D341Med (cell line): Measurements from ENCODE around the gene CCDC12.
A peak's percentile ranks its signal among the peaks of the same experiment; 100 is the strongest.

Source experiments
- DNase-seq: peaks from one replicate; pipeline ENCODE4 v3.0.0; 2012; ENCODE audit warnings: low spot score

Gene CCDC12

DNA sequence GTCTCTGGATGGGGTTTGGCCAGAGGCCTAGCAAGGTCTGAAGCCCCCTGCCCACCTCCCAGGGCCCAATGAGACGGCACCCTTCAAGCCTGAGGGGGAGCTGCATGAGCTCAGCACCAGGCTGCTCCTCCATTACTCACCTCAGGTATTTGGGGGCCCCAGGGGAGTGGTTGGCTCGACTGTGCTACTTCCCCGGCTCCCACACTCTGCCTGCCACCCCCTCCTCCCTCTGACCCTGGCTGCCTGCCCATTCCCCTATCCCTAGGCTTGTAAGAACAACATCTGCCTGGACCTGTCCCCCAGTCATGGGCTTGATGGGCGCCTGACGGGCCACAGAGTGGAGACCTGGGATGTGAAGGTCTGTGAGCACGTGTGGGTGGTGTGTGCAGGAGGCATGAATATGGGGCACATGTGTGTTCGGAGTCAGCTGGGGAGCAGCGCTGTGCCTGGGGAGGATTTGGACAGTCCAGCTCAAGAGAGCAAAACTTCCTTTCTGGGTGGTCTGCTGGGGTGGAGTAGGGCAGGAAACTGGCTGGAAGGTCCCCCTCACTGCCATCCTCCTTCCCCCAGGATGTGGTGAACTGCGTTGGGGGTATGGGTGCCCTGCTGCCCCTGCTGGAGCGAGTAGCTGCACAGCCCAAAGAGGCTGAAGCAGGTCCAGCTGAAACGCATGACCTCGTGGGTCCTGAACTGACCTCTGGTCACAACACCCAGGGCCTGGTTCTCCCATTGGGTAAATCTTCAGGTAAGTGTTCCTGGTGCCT lies 20.3 kb upstream of the CCDC12 start:
- no peak for DNase-seq

DNA sequence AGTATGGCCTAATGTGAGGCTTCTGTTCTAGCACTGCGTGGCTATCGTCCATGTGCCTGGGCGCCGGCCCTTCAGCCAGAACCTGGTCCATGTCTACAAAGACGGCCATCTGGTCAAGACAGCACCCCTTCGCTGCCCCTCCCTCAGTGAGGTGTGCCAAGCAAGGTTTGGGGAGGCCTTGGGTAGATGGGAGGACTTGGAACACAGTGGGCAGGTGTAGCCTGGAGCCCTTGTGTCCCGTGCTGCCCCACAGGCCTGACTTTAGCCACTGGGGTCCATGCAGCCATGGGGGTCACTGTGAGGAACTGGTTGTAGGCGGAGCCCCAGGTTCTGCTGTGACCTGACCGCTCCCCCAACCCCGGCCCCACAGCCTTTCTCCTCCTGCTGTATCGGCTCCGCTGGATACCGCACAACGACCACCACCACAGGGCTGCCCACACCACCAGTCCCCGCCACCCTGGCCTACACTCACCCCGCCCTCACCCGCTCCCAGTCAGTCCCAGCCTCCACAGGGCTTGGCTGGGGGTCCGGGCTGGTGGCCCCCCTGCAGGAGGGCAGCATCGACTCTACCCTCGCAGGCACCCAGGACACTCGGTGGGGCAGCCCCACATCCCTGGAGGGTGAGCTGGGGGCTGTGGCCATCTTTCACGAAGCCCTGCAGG lies 19.5 kb upstream of the CCDC12 start:
- no peak for DNase-seq

DNA sequence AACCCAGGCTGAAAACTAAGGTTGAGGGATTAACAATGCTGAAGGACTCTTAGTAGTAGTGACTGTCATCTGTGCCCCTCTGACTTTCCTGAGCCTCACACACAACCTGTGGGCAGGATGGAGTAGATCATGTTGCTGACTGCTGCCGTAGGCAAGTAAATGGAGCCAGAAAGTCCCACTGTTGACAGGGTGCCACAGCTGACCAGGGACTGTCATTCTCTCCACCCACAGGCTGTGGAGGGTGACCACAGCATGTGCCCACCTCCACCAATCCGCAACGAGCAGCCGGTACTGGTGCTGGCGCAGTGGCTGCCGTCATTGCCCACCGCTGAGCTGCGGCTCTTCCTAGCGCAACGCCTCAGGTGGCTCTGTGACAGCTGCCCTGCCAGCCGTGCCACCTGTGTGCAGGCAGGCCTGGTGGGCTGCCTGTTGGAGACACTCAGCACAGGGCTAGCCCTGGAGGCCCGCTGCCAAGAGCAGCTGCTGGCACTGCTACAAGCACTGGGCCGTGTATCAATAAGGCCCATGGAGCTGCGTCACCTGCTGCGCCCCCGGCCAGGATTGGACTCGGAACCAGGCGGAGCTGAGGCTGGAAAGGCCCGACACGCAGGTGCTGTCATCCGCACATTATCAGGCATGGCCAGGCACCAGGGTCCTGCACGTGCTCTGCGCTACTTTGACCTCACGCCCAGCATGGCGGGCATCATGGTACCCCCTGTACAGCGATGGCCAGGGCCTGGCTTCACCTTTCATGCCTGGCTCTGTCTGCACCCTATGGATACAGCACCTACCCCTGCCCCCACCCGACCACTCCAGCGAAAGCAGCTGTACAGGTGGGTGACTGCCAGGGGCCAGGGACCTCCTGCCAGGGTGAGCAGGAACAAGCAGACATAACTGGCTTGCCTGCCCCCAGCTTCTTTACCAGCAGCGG lies 18.5 kb upstream of the CCDC12 start:
- DNase-seq: no peak

DNA sequence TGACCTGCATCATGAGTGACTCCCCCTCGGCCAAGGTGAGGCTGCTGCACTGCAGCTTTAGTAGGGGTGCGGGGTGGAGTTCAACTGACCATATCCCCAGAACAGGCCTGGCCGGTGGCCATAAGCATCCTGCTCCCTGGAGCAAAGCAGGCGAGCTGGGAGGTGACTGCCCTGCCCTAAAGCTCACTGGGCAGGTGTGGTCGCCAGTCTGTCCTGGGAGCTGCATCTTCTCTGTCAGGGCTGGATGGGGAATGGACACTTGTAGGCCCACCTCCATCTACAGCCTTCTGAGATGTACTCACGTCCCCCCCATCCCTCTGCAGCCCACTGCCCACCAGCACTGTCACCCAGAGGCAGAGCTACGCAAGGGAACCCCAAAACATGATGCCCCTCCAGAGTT lies 17.4 kb upstream of the CCDC12 start:
- no peak for DNase-seq

DNA sequence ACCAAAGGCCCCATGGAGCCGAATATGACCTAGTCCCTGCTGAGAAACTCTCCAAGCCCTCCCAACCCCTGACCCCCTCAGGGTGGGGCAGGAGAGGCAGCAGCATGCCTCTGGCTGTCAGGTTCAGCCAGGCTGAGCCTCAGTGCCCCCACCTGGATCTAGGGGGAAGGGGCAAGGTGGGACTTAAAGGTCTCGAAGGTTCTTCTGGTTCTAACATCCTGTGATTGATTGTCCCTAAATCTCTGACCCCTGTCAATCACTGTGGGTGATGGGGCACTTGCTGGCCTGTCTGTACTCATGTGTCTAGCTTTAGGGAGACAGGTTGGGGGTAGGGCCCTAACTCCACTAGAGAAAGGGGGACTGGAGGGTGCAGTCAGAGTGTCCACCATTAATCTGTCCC lies 16.7 kb upstream of the CCDC12 start:
- DNase-seq: no peak

DNA sequence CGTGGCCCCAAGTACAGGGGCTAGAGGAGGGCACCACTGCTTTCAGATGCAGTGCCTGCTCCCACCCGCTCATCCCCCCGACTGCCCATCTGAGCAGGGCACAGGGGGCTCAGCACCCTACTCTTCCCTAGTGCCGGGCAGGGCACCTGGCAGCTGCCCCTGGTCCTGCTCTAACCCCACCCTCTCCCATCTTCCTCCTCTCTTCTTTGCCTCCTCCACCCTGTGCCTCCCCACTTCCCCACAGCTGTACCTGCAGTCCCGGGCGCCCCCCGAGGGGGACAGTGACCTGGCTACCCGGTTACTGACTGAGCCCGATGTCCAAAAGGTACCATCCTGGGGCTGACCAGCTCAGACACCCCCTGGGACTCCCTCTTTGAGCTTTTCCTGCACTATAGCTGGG lies 15.7 kb upstream of the CCDC12 start:
- DNase-seq: no peak

DNA sequence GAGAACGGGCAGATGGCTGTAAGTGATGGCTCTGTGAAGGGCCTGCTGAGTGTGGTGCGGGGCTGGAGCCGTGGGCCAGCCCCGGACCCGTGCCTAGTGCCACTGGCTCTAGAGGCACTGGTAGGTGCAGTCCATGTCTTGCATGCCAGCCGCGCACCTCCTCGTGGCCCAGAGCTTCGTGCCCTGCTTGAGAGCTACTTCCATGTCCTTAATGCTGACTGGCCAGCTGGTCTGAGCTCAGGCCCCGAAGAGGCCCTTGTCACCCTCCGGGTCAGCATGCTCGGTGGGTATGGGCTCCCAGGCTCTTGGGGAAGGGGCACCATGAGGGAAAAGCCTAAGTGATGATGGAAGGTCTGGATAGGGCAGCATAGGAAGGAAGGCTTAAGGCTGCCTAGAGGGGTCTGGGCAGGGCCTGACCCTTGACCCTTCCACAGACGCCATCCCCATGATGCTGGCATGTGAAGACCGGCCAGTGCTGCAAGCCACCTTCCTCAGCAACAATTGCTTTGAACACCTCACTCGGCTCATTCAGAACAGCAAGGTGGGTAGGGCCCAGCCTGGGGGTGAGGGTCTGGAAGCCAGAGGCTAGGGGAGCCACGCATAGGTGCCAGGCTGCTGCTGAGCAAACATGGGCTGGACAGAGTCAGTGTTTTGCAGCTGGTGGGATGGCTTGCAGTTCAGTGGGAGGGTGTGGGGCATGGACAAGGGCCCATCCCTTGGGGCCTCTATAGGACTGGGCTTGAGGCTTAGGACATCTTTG lies 15.0 kb upstream of the CCDC12 start:
- no peak for DNase-seq

DNA sequence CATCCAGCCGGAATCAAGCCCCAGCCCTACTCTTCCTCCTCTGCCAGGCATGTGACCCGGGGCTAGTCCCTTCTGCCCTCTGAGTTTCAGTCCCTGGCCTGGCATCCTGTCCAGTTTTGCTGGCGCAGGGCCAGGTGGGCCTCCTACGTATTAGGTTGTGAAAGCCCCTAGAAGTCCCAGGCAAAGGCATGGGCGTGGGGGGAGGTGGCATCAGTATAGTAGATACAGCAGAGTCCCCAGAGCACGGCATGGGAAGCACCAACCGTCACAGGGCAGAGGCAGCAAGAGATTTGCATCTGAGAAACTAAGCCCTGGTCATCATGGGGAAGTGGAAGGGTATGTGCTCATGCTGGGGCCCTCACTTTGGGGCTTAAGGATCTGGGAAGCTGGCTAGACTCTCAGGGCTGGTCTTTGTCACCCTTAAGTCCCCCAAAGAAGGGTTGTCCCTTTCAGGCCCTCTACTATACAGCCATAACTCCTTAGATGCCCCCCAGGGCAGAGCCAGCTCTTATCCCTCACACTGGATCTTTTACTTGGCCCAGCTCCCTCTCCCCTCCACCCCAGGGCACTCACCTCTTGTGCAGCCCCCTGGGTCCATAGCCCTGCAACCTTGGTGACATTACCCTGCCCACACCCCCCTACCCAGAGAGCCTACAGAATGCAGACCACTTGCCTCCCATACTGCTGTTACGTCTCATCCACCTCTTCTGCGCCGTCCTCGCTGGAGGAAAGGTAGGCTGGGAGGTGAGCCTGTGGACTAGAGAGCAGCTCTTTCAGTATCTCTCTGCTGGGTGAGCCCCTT lies 14.2 kb upstream of the CCDC12 start:
- no peak for DNase-seq

DNA sequence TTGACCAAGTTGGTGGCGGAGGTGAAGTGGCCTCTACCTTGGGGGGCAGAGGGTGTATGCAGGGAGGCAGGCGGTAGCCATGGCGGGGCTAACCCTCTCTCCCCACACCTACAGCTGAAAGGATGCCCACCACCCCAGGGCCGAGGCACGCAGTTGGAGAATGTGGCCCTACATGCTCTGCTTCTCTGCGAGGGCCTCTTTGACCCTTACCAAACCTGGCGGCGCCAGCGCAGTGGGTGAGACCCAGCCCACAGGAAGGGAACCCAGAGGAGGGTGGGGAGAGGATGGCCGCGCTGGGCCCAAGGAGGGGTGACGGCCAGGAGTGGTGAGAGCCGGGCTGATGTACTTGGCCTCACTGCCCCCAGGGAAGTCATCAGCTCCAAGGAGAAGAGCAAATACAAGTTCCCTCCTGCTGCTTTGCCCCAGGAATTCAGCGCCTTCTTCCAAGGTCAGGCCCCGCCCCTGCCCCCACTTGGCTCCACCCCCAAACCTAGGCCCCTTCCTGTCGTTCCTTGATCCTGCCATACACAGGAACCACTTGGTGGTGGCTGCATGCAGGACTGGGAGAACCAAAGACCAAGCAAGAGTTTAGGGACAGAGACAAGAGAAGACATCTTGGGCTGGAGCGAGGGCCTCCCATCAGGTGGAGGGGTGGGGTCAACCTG lies 12.7 kb upstream of the CCDC12 start:
- no peak for DNase-seq

DNA sequence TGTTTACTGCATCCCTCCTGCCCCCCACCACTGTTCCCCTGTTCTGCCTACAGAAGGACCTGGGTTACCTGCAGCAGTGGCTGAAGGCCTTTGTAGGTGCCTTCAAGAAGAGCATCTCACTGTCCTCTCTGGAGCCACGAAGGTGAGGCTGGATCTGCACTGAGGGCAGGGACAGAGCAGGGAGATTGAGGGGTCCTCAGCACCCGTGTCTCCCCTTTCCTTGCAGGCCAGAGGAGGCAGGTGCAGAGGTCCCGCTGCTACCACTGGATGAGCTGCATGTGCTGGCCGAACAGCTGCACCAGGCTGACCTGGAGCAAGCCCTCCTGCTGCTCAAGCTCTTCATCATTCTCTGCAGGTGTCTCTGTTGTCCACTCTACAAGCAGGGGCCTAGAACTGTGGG lies 12.1 kb upstream of the CCDC12 start:
- DNase-seq: no peak

DNA sequence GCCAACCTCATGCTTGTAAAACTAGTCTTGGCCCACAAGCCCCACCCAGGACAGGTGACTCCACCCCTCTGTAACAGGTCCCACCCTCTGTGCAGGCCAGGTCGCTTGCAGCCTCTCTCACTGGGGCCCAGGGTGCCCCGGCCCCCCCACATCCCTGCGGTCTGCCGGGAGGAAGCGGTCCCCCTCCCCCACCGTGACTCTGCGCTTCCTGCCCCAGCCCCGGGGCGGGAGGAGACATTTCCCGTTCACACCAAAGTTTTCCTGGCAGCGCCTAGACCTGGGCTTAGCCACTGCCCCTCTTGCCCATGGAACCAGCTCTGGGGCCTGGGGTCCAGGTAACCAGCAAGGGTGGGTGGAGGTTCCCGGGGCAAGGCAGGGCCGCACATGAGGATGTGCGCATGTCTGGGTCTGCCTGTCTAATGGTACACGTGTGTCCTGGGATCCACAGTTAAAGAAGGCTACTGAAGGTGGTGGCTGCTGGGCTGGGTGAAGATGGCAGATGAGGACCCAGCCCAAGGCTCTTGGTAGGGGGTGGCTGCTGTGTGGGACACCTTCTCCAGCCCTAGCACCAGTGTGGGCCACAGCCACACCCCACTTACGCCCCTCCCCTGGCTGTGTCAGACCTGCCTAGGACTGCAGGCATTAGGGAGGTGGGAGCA lies 11.3 kb upstream of the CCDC12 start:
- DNase-seq: no peak

DNA sequence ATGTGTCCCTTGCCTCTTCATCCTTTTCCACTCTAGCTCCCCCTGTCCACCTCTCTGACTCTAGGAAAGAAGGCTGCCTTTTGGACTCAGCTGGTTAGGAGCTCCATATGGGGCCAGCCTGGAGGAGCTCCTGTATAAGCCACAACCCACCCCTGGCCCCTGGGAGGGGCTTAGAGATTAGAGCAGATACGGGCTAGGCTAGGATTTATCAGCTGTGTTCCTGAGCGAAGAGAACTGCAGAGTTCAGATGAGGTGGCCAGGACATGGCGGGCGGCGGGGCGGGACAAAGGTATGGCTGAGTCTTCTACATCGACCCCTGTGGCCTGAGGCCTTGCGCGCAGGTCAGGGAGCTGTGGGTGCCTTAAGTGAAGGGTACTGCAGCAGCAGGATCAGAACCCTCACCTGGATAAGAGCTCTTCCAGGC lies 10.8 kb upstream of the CCDC12 start:
- peak; percentile 75 for DNase-seq

DNA sequence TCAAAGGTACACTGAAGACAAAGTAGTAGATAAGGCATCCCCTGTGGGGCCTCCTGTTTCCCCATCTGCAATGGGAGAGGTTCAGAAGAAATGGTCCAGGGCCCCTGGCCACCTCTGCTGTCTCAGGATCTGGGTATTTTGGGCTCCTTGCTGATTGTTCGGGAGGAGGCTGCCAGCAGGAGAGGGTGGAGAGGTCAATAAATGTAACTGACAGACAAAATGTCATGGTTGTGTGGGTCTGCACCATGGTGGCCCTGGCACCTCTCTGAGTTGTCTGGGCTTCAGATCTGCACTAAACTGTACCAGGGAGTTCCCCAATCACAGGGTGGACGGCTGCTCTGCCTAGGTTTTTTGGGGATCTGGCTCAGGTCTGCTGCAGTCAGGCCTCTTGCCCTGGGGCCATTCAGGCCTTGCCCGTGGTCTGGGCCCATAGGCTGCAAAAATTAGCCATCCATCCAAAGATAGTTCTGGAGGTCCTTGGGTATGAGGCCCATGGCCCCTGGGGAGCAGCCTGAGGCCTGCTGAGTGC lies 10.3 kb upstream of the CCDC12 start:
- no peak for DNase-seq

DNA sequence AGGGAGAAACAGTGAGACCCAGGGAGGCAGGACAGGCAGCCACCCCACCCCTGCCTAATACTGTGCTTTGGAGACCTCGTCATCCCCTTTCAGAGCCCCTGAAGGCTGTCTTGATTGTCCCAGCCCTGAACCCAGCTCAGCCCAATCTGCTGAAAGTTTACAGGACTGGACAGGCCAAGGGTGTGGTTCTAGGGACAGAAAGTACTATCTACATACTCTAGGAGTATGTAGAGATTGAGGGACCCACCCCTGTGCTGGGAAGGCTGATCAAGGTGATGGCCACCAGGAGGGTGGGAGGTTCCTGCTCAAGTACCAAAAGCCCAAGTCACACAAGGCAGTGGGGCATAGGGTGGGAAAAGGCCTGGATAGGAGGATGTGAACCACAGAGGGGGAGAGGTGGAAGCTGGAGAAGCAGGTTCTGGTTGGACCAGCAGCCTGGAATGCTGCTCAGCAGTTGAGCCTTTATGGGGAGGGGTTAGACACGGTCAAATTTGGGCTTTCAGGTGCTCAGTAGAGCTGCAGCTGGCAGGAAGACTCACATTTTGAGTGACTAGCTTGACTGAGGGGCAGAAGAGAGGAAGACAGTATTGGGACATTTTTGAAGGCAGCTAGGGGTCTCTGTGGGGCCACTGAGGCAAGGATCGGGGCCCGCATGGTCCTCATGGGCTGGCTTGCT lies 9.6 kb upstream of the CCDC12 start:
- no peak for DNase-seq

DNA sequence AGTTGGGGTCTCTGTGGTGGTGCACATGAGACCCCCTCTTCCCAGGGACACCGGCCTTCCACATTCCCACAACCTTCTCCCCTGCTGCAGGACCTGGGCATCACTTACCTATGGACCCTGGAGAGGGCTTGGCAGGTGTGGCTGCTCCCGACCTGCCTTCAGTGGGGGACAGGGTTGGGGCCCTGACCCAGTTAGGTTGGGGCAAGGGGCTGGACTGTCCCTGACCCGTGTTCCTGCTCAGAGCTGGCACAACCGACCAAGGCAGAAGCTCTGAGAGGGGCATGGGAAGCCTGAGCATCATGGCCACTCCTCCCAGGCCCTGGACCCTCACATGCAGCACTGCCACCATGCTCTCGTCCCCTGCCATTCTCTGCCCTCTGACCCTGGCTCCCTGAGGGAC lies 9.0 kb upstream of the CCDC12 start:
- DNase-seq: no peak

DNA sequence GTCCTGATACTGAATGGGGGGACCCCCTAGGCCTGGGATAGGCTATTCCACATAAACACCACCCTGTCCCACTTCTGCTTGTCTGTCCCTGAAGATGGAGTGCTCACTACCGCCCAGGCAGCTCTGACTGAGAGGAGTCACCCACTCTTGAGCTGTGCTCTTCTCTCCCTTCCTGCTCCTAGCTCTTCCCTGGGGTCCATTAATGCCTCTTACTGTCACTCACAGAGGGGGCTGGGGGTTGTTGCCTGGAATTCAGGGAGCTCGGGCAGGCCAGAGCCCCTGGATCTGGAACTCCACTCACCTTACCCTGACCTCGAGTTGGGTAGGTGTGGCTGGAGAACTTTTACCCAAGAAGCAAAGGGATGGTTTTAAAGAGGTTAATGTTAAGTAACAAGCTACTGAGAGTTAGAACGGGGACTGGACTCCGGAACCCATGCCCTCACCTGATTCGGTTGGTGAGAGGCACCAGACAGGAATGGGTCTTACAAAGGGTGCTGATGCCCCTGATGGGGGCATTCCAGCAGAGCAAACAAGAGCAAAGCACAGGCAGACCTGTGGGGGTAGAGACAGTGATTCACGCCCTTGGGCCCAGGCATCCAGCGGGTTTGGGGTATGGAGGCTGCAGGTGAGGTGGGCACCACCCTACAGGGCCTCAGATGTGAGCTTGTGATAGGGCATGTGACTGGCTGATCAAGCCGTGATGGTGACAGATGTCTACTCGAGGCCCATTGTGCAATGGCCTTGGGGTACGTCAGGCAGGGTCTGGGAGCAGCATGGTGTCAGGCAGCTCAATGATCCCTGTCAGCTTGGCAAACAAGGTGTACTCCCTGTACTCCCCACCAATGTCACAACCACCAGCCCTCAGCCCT lies 8.3 kb upstream of the CCDC12 start:
- no peak for DNase-seq

DNA sequence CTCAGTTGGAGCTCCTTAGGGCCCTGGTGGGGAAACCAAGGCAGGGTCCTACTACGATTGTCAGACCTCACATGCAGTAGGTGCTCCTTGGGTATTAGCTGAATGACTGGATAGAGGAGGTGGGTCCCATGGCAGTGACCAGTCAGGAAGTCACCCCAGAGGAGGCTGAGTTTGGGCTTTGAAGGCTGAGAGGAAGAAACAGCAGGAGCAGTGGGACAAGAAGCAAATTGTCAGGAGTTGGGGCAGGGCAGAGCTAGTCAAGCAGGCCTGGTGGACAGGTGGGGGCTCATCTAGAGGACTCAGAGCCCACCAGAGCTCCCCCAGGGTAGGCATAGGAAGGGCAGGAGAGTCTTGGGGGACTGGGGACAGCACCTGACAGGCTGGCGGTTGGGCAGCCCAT lies 6.0 kb upstream of the CCDC12 start:
- no peak for DNase-seq

DNA sequence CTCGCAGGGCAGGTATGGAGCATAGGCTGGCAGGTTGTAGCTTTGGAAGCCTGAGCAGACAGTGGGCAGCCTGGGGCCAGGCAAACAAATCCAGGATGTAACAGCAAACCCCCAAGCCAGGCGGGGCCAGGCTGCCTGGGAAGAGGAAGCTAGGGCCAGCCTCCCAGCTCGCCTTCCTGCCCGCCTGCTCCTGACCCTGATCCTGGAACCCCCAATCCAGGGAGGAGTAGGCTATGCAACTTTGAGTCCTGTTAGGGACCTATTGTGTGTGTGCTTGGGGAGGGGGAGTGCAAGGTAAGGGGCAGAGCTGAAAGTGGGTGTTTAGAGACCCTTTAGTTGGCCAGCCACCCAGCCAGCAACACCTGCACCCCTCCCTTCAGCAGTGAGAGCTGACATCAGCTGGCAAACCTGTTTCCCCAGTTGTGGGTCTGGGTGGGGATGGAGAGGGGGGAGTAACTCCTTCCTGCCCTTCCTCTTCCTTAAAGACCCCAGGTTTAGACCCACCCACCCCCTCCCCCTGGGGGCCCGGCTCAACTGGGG lies 5.5 kb upstream of the CCDC12 start:
- no peak for DNase-seq
